Measurements from ENCODE around the gene THOP1.

DNA sequence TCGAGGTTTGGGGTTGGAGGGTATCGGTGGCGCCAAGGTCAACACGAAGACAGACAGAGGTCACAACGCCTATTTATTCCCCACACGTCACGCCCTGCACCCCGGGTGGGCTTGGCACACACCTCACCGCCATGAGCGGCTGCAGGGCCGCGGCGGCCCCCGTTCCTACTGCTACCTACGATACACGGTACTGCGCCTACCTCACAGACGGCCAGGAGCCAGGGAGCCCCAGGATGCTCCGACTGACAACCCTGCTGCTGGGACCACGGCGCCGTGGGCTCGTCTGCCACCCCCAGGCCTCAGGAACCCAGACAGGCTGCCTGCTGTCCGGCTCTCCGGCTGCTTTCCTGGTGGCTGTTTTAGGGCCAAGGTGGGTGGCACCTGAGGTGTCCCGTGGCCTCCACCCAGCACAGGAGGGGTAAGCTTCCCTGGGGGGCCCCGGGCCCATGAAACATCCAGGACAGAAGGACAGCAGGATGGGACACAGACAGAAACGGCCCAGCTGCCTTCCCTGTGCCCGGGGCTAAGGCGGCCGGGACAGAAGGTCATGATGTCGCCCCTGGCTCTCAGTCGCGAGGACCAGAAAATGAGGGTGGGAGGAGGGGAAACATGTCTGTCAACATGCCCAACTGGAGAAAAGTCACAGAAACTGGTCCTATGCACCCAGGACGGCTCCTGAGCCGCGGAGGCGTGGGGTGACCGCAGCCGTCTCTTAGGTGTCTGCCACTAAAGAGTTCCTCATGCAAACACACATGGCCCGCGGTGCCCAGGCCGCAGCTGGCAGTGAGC is 30.4 kb upstream of the THOP1 start:
- TF ChIP-seq CTCF (conservative IDR thresholded peaks at IDR 0.05), result no peak
- no peak for TF ChIP-seq EZH2 (IDR thresholded peaks at IDR 0.05; ENCODE audit: low read depth)

Data from PC-9 (cell line).